Left kidney (tissue), 2 donors: Measurements from ENCODE around the gene RAB22A. TPM values are rescaled to one million over a fixed set of nuclear protein-coding genes. Genes with fewer than 3 reads are reported as not detected.
A peak's percentile ranks its signal among the peaks of the same experiment; 100 is the strongest.
"Not testable (repeated sequence)": the region's sequence is repeated elsewhere in the genome, so short reads cannot be mapped to it uniquely, and the experiment has no call there.

ENCODE experiments used
- DNase-seq: peaks from one replicate; pipeline ENCODE4 v3.0.0-alpha.2; 2013
- polyA plus RNA-seq: library from polyadenylated mRNA; unstranded; fragments of 120-200 nt; gene quantifications from one replicate; pipeline ENCODE4 v1.2.1, GENCODE V29; 2013; ENCODE audit not compliant: insufficient read length

Gene RAB22A
- polyA plus RNA-seq, 1 donor = 24.2 TPM

- DNase-seq = no peak
Observed at GRCh38 chr20:58342104-58342945, 32.8 kb downstream of the RAB22A start.

- no peak for DNase-seq
Observed at GRCh38 chr20:58344741-58345140, 35.2 kb downstream of the RAB22A start.

- peak; percentile 7 for DNase-seq
Observed at GRCh38 chr20:58349570-58349969, 40.1 kb downstream of the RAB22A start.

GRCh38 chr20:58352468-58352867, 43.0 kb downstream of the RAB22A start:
- DNase-seq = no peak

- DNase-seq = no peak
Observed at GRCh38 chr20:58359441-58359840, 49.9 kb downstream of the RAB22A start.

GRCh38 chr20:58360936-58361335, 51.4 kb downstream of the RAB22A start:
- no peak for DNase-seq

- DNase-seq = no peak
Observed at GRCh38 chr20:58361481-58362205, 52.1 kb downstream of the RAB22A start.

- DNase-seq = no peak
Observed at GRCh38 chr20:58362206-58362516, 52.6 kb downstream of the RAB22A start.

- no peak for DNase-seq
Observed at GRCh38 chr20:58362970-58363369, 53.5 kb downstream of the RAB22A start.

- no peak for DNase-seq
Observed at GRCh38 chr20:58366866-58367265, 57.4 kb downstream of the RAB22A start.

GRCh38 chr20:58372806-58373205, 63.3 kb downstream of the RAB22A start:
- no peak for DNase-seq

- not testable (repeated sequence) for DNase-seq
Observed at GRCh38 chr20:58373296-58373695, 63.8 kb downstream of the RAB22A start.

- DNase-seq = no peak
Observed at GRCh38 chr20:58374027-58374850, 64.7 kb downstream of the RAB22A start.

GRCh38 chr20:58374906-58375758, 65.6 kb downstream of the RAB22A start:
- peak; percentile 28 for DNase-seq

GRCh38 chr20:58375759-58376352, 66.3 kb downstream of the RAB22A start:
- DNase-seq = no peak

GRCh38 chr20:58377017-58377416, 67.5 kb downstream of the RAB22A start:
- DNase-seq = no peak

- DNase-seq = no peak
Observed at GRCh38 chr20:58377766-58378401, 68.4 kb downstream of the RAB22A start.

- DNase-seq = no peak
Observed at GRCh38 chr20:58378704-58379103, 69.2 kb downstream of the RAB22A start.

- DNase-seq = no peak
Observed at GRCh38 chr20:58381627-58382026, 72.1 kb downstream of the RAB22A start.

- no peak for DNase-seq
Observed at GRCh38 chr20:58382096-58382495, 72.6 kb downstream of the RAB22A start.

GRCh38 chr20:58384821-58385220, 75.3 kb downstream of the RAB22A start:
- no peak for DNase-seq
